ENCODE measurements around the gene IQSEC3. TPM values are rescaled to one million over a fixed set of nuclear protein-coding genes. Genes with fewer than 3 reads are reported as not detected.

IQSEC3 gene
- total RNA-seq, 1 experiment from 2014 or later: 0.55 TPM

- Histone ChIP-seq H3K4me1 (ENCODE audit: insufficient read depth, low read length) (peaks cover 1% of the 10 kb centered on the region; the same call in 1 of the 2 replicates), H2AK5ac (ENCODE audit: insufficient read length, low read length) (no peak overlapping the region), H3K23me2 (ENCODE audit: insufficient read length, low read depth, low read length, poor library complexity, severe bottlenecking) (no peaks in the 10 kb centered on the region), H4K91ac (ENCODE audit: insufficient read length, low read depth, low read length) (no peak overlapping the region), H3K79me2 (ENCODE audit: insufficient read depth, low read length) (no peaks in the 10 kb centered on the region), H2AFZ (ENCODE audit: low read length) (no peak overlapping the region), H4K5ac (ENCODE audit: insufficient read length, low read depth, low read length) (no peak overlapping the region), H3K56ac (ENCODE audit: insufficient read length, low read depth, low read length) (no peak overlapping the region), H2BK15ac (ENCODE audit: low read depth, low read length) (no peak overlapping the region), H2BK20ac (ENCODE audit: low read depth, low read length, poor library complexity, severe bottlenecking) (no peak overlapping the region), H2BK12ac (ENCODE audit: insufficient read length, low read depth, low read length) (no peak overlapping the region), H3K9ac (ENCODE audit: extremely low read depth, insufficient read length, low read length) (no peak overlapping the region), H2BK120ac (ENCODE audit: low read depth, low read length, poor library complexity, severe bottlenecking) (no peak overlapping the region), H4K20me1 (ENCODE audit: control insufficient read depth, insufficient read depth, insufficient read length) (no peaks in the 10 kb centered on the region), H3K27me3 (ENCODE audit: insufficient read depth, low read length) (no peaks in the 10 kb centered on the region), H3K9me3 (ENCODE audit: control insufficient read depth, low read depth, low read length) (no peaks in the 10 kb centered on the region), H3T11ph (ENCODE audit: low read length) (no peak overlapping the region), H3K23ac (ENCODE audit: insufficient read length, low read depth, low read length) (no peak overlapping the region), H4K8ac (replicated peaks; ENCODE audit: insufficient read length, low read depth, low read length) (no peak overlapping the region), H3K18ac (ENCODE audit: insufficient read length, low read depth, low read length) (no peak overlapping the region), H3K27ac (ENCODE audit: insufficient read length, low read depth, low read length) (no peak overlapping the region), H3K4me2 (ENCODE audit: insufficient read depth, insufficient read length, low read length) (no peak overlapping the region), H3K79me1 (ENCODE audit: insufficient read depth, low read depth, low read length, poor library complexity, severe bottlenecking) (no peaks in the 10 kb centered on the region), H3K4ac (ENCODE audit: low read depth, low read length) (no peak overlapping the region), H2BK5ac (ENCODE audit: insufficient read length, low read length) (no peak overlapping the region), H3K14ac (ENCODE audit: insufficient read depth, low read length) (no peak overlapping the region)
- no peaks in the 10 kb centered on the region; a peak in 1 of 7 replicates for H3K36me3 Mint-ChIP-seq (ENCODE audit: insufficient read depth in 1 of 3, low read depth in 3 of 3)
- H3K9me3 Mint-ChIP-seq: no peaks in the 10 kb centered on the region; a peak in 1 of 5 replicates
- peaks cover 11% of the 10 kb centered on the region for H3K27me3 Mint-ChIP-seq (ENCODE audit: low read depth)
- H3K4me3 Mint-ChIP-seq: no peak overlapping the region
- WGBS (ENCODE audit: extremely low coverage, insufficient read length, low lambda C conversion rate): no CpG with 5 or more reads among the region's 3 CpGs
- peaks cover 41 to 50% of the 10 kb centered on the region in 2 experiments for H3K4me1 Mint-ChIP-seq
- no peak for TF ChIP-seq CTCF (conservative IDR thresholded peaks at IDR 0.05)
- no peak overlapping the region for H3K27ac Mint-ChIP-seq
- DNase-seq: no peak
Observed at GRCh38 chr12:152440-152839, 85.9 kb downstream of the IQSEC3 start.

Measured in H9 (cell line).